ENCODE measurements around the gene TNFAIP8L1. TPM values are rescaled to one million over a fixed set of nuclear protein-coding genes. Genes with fewer than 3 reads are reported as not detected.

The TNFAIP8L1 gene
- total and polyA plus RNA-seq, 2 of the 8 experiments (the other 6 are each of a cell fraction or from before 2014, with no cell fraction given), result 3.2 to 6.1 TPM

DNA sequence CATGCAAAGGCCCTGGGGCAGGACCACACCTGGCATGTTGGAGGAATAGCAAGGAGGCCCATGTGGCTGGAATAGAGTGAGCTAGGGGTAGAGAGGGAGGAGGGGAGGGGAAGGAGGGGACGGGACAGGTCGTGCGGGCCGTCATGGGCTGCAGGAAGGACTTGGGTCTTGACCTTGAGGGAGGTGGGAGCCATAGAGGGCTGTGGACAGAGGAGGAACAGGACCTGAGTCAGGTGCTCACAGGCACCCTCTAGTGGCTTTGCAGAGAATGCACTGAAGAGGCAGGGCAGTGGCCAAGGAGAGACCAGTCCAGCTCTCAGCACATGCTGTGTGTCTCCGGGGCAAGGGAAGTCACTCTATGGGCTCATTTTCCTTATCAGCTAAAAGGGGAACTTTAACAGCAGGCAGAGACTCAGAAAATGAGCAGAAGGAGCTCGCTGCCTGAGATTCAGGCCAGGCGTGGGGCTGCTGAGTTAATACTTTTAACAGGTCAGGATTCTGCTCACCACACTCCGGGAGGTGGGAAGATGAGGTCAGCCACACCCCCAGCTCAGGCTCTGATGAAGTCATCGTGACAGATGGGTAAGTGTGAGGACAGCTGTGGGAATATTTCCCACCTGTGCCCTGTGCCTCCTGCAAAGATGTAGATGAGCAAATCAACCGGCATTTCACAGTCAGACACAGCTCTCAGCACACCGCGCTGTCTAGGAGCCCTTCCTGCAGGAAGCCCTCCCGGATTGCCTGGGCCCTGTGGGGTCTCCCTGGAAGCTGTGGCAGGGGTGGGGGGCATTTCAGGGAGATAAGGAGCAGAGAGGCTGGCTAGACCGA lies 6.0 kb upstream of the TNFAIP8L1 start:
- no peak overlapping the region for H2BK15ac ChIP-seq (ENCODE audit: low read length)
- H3K14ac ChIP-seq (ENCODE audit: insufficient read length), result no peak overlapping the region
- no peaks in the 10 kb centered on the region for H3K36me3 ChIP-seq (ENCODE audit: control insufficient read depth in 2 of 4, insufficient read depth in 4 of 4, low read length in 3 of 4)
- H3K9me3 ChIP-seq (ENCODE audit: insufficient read depth in 2 of 2, low read depth in 1 of 2, low read length in 1 of 2), result no peaks in the 10 kb centered on the region
- WGBS, 2 experiments (ENCODE audit: extremely low coverage in 1 of 2, insufficient coverage in 1 of 2, insufficient read length in 1 of 2, insufficient replicate concordance in 2 of 2, low coverage in 1 of 2, low lambda C conversion rate in 2 of 2, missing lambda C conversion rate in 1 of 2), result 72% methylated on average over 14 of the region's 14 CpGs; no CpG with 5 or more reads in 1 of the 2 experiments
- no peak overlapping the region for H3K4me2 ChIP-seq (ENCODE audit: insufficient read depth in 1 of 2, low read depth in 2 of 2, low read length in 2 of 2)
- no peak overlapping the region for H3K23ac ChIP-seq (ENCODE audit: insufficient read length)
- no peak overlapping the region for H2AK5ac ChIP-seq (ENCODE audit: low read depth, low read length)
- H2BK20ac ChIP-seq (ENCODE audit: low read length), result no peak overlapping the region
- no peaks in the 10 kb centered on the region for H3K79me2 ChIP-seq (ENCODE audit: control insufficient read depth in 1 of 2, insufficient read depth in 2 of 2, low read length in 2 of 2)
- peaks cover 4% of the 10 kb centered on the region; the same call in 1 of the 2 replicates for H3K23me2 ChIP-seq (ENCODE audit: low read depth, low read length)
- no peak overlapping the region for H2BK120ac ChIP-seq (replicated peaks; ENCODE audit: low read depth, low read length)
- H2AFZ ChIP-seq (ENCODE audit: low read length), result no peak overlapping the region
- H3K79me1 ChIP-seq (ENCODE audit: low read depth, low read length), result no peaks in the 10 kb centered on the region
- peaks cover 0 to 13% (median 11%) of the 10 kb centered on the region in 4 experiments; a peak in 5 of 7 replicates for H3K27me3 ChIP-seq (replicated peaks in 1 of 4; ENCODE audit: control insufficient read depth in 3 of 4, extremely low read depth in 1 of 4, insufficient read depth in 3 of 4, low read length in 3 of 4)
- peak; percentile 45 for FAIRE-seq
- no peak overlapping the region for H3K56ac ChIP-seq (replicated peaks; ENCODE audit: insufficient read length, low read depth, low read length)
- POLR2A ChIA-PET (ENCODE audit: partially characterized antibody), result interaction anchor here (0.5 to 1.2 kb wide), 5 partner anchors 13 to 114 kb away, joined by 3 to 5 read pairs (median 3); no protein-coding TSS in a partner anchor
- H3K4me1 ChIP-seq (replicated peaks in 1 of 4; ENCODE audit: control insufficient read depth in 3 of 4, insufficient read depth in 4 of 4, low read length in 3 of 4), result peaks cover 0 to 7% (median 2%) of the 10 kb centered on the region in 4 experiments; a peak in 2 of 7 replicates
- H3K4me3 ChIP-seq (ENCODE audit: extremely low read depth in 1 of 4, insufficient read depth in 2 of 4, low read depth in 3 of 4, low read length in 4 of 4), result no peak overlapping the region
- CTCF ChIA-PET (ENCODE audit: partially characterized antibody), result interaction anchor here (0.6 to 16.3 kb wide), 37 partner anchors 8 to 186 kb away, joined by 3 to 316 read pairs (median 6); partner anchors contain the start of genes LRG1, PLIN5 and SEMA6B
- H3K18ac ChIP-seq (ENCODE audit: extremely low read depth, low read length), result no peak overlapping the region
- H3K9ac ChIP-seq (replicated peaks in 1 of 4; ENCODE audit: extremely low read depth in 1 of 4, low read depth in 3 of 4, low read length in 3 of 4), result no peak overlapping the region
- peak in 1 of 2 experiments; percentile 84 for DNase-seq (ENCODE audit: low read depth in 1 of 2, low spot score in 2 of 2)
- H3K27ac ChIP-seq (ENCODE audit: low read depth, low read length), result no peak overlapping the region
- H4K5ac ChIP-seq (ENCODE audit: insufficient read length, low read depth, low read length), result no peak overlapping the region
- no peak overlapping the region for H4K91ac ChIP-seq (replicated peaks; ENCODE audit: insufficient read length, low read length)
- no peak overlapping the region for H2BK5ac ChIP-seq (ENCODE audit: low read depth, low read length)
- H3K4ac ChIP-seq (replicated peaks; ENCODE audit: insufficient read length, low read depth, low read length), result no peak overlapping the region
- no peak overlapping the region; the same call in 1 of the 2 replicates for H2BK12ac ChIP-seq (ENCODE audit: low read depth, low read length)
- no peak overlapping the region for H4K8ac ChIP-seq (ENCODE audit: extremely low read depth, insufficient read depth, low read length)
- no peaks in the 10 kb centered on the region for H4K20me1 ChIP-seq (replicated peaks in 1 of 2; ENCODE audit: control insufficient read depth in 1 of 2, insufficient read depth in 2 of 2, low read length in 2 of 2)
- TF ChIP-seq RAD21 (IDR thresholded peaks at IDR 0.05 in 1 of 2, conservative IDR thresholded peaks at IDR 0.05 in 1 of 2; ENCODE audit: low read depth in 2 of 2, low read length in 2 of 2) (peak; percentile 61 to 63), BRCA1 (IDR thresholded peaks at IDR 0.05; ENCODE audit: low read depth, low read length) (no peak), YY1 (IDR thresholded peaks at IDR 0.05; ENCODE audit: low read depth, low read length) (peak; percentile 26; the same call in 1 of the 2 replicates), POLR2A (IDR thresholded peaks at IDR 0.05; ENCODE audit: control extremely low read depth in 1 of 2, low read depth in 2 of 2, low read length in 2 of 2) (no peak), GABPA (IDR thresholded peaks at IDR 0.05; ENCODE audit: borderline replicate concordance, insufficient read depth, low read length) (peak; percentile 61; the same call in 1 of the 2 replicates), TEAD4 (IDR thresholded peaks at IDR 0.05; ENCODE audit: low read depth, low read length) (peak; percentile 44; the same call in 1 of the 2 replicates), TBP (IDR thresholded peaks at IDR 0.05; ENCODE audit: low read depth, low read length) (0 out of 2 replicates have a peak, but pooled peaks have one; percentile 15), CHD1 (IDR thresholded peaks at IDR 0.05; ENCODE audit: low read depth, low read length) (no peak), HDAC6 (IDR thresholded peaks at IDR 0.05; ENCODE audit: low read depth, low read length) (no peak), CREB1 (IDR thresholded peaks at IDR 0.05) (0 out of 2 replicates have a peak, but pooled peaks have one; percentile 36)
